Midbrain (tissue), 1 donor: ENCODE data around the gene TOR2A.

Experiments
- DNase-seq: peaks from one replicate; lab custom pipeline; 2025; lab: John Stamatoyannopoulos, UW

Gene TOR2A

GRCh38 chr9:127720031-127720864, 14.8 kb downstream of the TOR2A start:
- DNase-seq = no peak

GRCh38 chr9:127717766-127718165, 17.3 kb downstream of the TOR2A start:
- DNase-seq = peak; percentile 35

GRCh38 chr9:127716412-127716811, 18.7 kb downstream of the TOR2A start:
- DNase-seq = no peak

- peak; percentile 96 for DNase-seq
These were observed 19.4 kb downstream of the TOR2A start, which contains the start of the genes PTRH1 and TTC16 for GRCh38 chr9:127715470-127716337. PTRH1 (minus strand) TSS chr9:127715663; CDS start chr9:127715639, 24 bp downstream. TTC16 (plus strand) TSS chr9:127716079; CDS start chr9:127716146, 67 bp downstream.

- no peak for DNase-seq
These were observed 20.1 kb downstream of the TOR2A start for GRCh38 chr9:127714951-127715469.

GRCh38 chr9:127714020-127714750, 20.9 kb downstream of the TOR2A start:
- DNase-seq = no peak

GRCh38 chr9:127712867-127713266, 22.2 kb downstream of the TOR2A start:
- DNase-seq = no peak

- no peak for DNase-seq
These were observed 22.7 kb downstream of the TOR2A start for GRCh38 chr9:127712371-127712770.

GRCh38 chr9:127711831-127712274, 23.2 kb downstream of the TOR2A start:
- DNase-seq = no peak

- no peak for DNase-seq
These were observed 23.8 kb downstream of the TOR2A start for GRCh38 chr9:127711226-127711701.

GRCh38 chr9:127710204-127710783, 24.8 kb downstream of the TOR2A start:
- no peak for DNase-seq

GRCh38 chr9:127708952-127709587, 26.0 kb downstream of the TOR2A start:
- no peak for DNase-seq

- DNase-seq = no peak
These were observed 27.3 kb downstream of the TOR2A start for GRCh38 chr9:127707766-127708165.

GRCh38 chr9:127706836-127707241, 28.3 kb downstream of the TOR2A start, which contains the start of gene CFAP157:
CFAP157 (plus strand) TSS chr9:127706988; CDS start chr9:127707032, 44 bp downstream.
- DNase-seq = no peak

GRCh38 chr9:127705577-127706379, 29.3 kb downstream of the TOR2A start:
- DNase-seq = no peak

- DNase-seq = no peak
These were observed 31.7 kb downstream of the TOR2A start for GRCh38 chr9:127703289-127703946.

GRCh38 chr9:127700594-127701255, 34.4 kb downstream of the TOR2A start:
- no peak for DNase-seq

- no peak for DNase-seq
These were observed 35.0 kb downstream of the TOR2A start for GRCh38 chr9:127700140-127700539.
